Sigmoid colon (tissue), 4 donors: ENCODE measurements around the gene TNPO2.

Experiments
- POLR2A ChIP-seq, 2 donors: fragments of 450-650 bp; IDR thresholded peaks; one replicate each; pipeline ENCODE4 v1.6.1; 2016; ENCODE audit warnings: antibody characterized with exemption in 2 of 2, mild to moderate bottlenecking in 2 of 2, moderate library complexity in 2 of 2
- POLR2AphosphoS5 ChIP-seq, 4 donors: sonication (generic); formaldehyde crosslinking; IDR thresholded peaks; one replicate each; pipeline ENCODE4 v1.6.1; 2017; ENCODE audit warnings: antibody characterized with exemption in 4 of 4
- TF ChIP-seq, protein P1 (sequence below), 4 experiments: fragments of 450-650 bp in 3 of 4; fragments of 200-600 bp in 1 of 4; IDR thresholded peaks; one replicate each; pipeline ENCODE4 v1.5.1; 2016 to 2019; ENCODE audit warnings: antibody characterized with exemption in 4 of 4, mild to moderate bottlenecking in 3 of 4, moderate library complexity in 2 of 4

DNA sequence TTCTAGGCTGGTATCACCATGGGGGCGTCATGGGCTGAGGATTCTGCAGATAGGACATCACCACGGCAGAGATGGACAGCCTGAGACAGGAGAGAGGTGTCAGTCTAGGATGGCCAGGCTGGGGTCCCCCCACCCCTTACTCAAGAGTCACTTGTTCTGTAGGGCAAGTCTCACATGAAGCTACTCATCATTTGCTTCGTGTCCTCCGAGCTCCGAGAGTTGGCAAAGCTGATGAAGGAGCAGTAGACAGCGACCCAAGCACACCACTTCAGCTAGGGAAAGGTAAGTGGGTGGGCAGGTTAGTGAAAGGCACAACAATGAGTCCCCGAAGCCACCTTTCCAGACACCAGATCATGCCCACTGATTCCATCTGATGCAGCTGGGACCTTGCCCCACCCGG, 55.4 kb downstream of the TNPO2 start:
- TF ChIP-seq POLR2AphosphoS5 (IDR thresholded peaks at IDR 0.05) (no peak), POLR2A (IDR thresholded peaks at IDR 0.05) (no peak)
- TF ChIP-seq, protein P1, sequence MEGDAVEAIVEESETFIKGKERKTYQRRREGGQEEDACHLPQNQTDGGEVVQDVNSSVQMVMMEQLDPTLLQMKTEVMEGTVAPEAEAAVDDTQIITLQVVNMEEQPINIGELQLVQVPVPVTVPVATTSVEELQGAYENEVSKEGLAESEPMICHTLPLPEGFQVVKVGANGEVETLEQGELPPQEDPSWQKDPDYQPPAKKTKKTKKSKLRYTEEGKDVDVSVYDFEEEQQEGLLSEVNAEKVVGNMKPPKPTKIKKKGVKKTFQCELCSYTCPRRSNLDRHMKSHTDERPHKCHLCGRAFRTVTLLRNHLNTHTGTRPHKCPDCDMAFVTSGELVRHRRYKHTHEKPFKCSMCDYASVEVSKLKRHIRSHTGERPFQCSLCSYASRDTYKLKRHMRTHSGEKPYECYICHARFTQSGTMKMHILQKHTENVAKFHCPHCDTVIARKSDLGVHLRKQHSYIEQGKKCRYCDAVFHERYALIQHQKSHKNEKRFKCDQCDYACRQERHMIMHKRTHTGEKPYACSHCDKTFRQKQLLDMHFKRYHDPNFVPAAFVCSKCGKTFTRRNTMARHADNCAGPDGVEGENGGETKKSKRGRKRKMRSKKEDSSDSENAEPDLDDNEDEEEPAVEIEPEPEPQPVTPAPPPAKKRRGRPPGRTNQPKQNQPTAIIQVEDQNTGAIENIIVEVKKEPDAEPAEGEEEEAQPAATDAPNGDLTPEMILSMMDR (IDR thresholded peaks at IDR 0.05) = no peak
